ENCODE measurements around the gene TTC29.
"Not testable (repeated sequence)": the region's sequence is repeated elsewhere in the genome, so short reads cannot be mapped to it uniquely, and the experiment has no call there.

The TTC29 gene

DNA sequence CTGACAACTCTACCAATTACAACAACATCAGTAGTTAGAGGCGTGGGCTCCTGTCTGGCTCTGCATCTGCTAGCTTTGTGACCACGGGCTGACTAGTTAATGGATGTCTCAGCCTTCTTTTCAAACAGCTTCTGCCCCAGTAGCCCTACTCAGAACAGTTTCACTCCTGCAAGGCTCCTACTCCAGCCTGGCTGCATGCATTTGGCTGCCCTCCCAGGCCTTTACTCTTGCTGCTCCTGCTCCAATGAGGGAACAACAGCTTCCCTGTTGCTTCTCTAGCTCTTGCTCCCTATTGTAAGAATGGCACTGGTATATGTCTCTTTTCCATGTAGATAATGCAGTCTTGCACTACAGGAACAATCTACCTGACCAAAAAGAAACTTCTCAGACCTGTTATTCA is 93.3 kb downstream of the TTC29 start:
- no peak for DNase-seq

GRCh38 chr4:146847345-146847744 is 98.3 kb downstream of the TTC29 start:
- DNase-seq, result no peak

GRCh38 chr4:146846882-146847281 is 98.8 kb downstream of the TTC29 start:
- no peak for DNase-seq

DNA sequence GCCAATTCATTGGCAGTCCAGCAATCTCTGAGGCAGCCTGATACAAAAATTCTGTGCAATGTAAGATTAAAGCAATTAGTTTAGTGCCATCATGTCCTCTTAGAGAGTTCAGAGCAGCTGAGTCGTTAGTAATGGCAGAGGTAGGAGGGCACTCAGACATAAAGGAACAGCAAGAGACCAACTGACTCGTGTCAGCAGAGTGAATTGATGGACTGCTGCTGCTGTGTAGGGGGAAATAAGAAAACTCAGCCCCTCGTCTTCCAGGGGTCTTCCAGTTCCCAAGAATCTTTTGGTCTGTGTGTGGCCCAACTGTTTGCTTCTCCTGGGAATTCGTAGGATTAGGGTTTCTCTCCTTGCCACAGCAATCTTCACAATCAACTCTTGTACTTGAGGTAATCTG is 100.9 kb downstream of the TTC29 start:
- no peak for DNase-seq

- DNase-seq, result no peak
These were observed 102.8 kb downstream of the TTC29 start for GRCh38 chr4:146842876-146843275.

GRCh38 chr4:146840731-146841130 is 104.9 kb downstream of the TTC29 start:
- DNase-seq, result no peak

GRCh38 chr4:146835096-146835495 is 110.6 kb downstream of the TTC29 start:
- no peak for DNase-seq

- DNase-seq, result no peak
These were observed 111.2 kb downstream of the TTC29 start for GRCh38 chr4:146834263-146835034.

- DNase-seq, result no peak
These were observed 112.1 kb downstream of the TTC29 start for GRCh38 chr4:146833530-146833929.

- DNase-seq, result not testable (repeated sequence)
These were observed 122.7 kb downstream of the TTC29 start for GRCh38 chr4:146822980-146823379.

DNA sequence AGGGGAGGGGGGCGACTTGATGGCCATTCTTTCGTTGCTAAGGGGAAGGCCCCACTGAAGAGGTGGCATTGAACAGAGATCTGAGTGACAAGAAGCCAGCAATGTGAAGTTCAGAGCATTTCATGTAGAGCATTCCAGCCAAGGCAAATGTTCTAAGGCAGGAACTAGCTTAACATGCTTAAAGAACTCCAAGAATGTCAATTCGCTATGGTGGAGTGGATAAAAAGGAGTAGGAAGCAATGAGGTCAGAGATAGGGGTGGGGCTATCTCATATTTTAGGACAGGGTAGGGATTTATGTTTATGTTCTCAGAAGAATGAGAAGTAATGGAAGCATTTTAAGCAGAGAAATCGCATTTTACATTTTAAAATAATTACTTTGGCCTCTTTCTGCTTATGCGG is 130.9 kb downstream of the TTC29 start:
- DNase-seq, result no peak

- DNase-seq, result no peak
These were observed 150.0 kb downstream of the TTC29 start for GRCh38 chr4:146795711-146796110.

GRCh38 chr4:146793727-146794126 is 151.9 kb downstream of the TTC29 start:
- no peak for DNase-seq

GRCh38 chr4:146791439-146791838 is 154.2 kb downstream of the TTC29 start:
- DNase-seq, result no peak

DNA sequence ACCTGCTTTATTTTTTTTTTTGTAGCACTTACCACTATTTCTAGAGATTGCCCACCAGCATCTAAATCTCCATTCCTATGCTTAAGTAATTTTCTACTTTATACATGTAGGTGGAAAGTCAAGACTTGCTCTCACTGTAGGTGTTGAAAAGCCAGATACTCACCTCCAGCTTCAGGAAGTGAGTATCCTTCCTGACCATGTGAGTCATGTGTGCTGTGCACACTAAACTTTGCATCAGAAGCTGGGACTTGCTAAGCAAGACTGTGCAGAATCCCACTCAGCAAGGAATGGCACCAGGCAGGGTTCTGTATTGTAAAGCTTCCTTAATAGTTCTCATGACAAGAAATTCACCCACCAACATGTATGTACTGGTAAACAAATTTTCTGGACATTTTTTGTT is 155.1 kb downstream of the TTC29 start:
- no peak for DNase-seq

GRCh38 chr4:146787731-146788130 is 157.9 kb downstream of the TTC29 start:
- no peak for DNase-seq

- no peak for DNase-seq
These were observed 169.0 kb downstream of the TTC29 start for GRCh38 chr4:146776691-146777090.

- no peak for DNase-seq
These were observed 182.1 kb downstream of the TTC29 start for GRCh38 chr4:146763560-146763959.

GRCh38 chr4:146762016-146762415 is 183.6 kb downstream of the TTC29 start:
- DNase-seq, result no peak

- no peak for DNase-seq
These were observed 203.2 kb downstream of the TTC29 start for GRCh38 chr4:146742416-146742815.

GRCh38 chr4:146739182-146739581 is 206.5 kb downstream of the TTC29 start:
- DNase-seq, result no peak

GRCh38 chr4:146723519-146723918 is 222.1 kb downstream of the TTC29 start:
- not testable (repeated sequence) for DNase-seq

DNA sequence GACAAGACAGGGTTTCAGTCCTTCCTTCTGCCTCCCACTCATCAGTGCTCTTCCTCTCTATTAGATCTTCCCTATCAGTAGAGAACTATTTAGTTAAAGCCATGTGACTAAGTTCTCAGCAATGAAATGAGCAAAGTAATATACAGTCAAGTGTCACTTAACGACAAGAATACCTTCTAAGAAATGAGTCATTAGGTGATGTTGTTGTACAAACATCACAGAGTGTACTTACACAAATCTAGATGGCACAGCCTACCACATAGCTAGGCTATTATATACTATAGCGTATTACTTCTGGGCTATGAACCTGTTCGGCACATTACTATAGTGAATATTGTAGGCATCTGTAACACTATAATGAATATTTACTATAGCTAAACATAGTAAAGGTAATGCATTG is 235.7 kb downstream of the TTC29 start:
- no peak for DNase-seq

- DNase-seq, result no peak
These were observed 245.8 kb downstream of the TTC29 start for GRCh38 chr4:146699910-146700309.

All from AML-193 (cell line).